Measurements from ENCODE around the gene ABCC3. TPM values are rescaled to one million over a fixed set of nuclear protein-coding genes. Genes with fewer than 3 reads are reported as not detected.

The ABCC3 gene
- total and polyA plus RNA-seq, 2 donors (not counting 3 experiments of a cell fraction or from before 2014, with no cell fraction given): 1.1 to 2.6 TPM

DNA sequence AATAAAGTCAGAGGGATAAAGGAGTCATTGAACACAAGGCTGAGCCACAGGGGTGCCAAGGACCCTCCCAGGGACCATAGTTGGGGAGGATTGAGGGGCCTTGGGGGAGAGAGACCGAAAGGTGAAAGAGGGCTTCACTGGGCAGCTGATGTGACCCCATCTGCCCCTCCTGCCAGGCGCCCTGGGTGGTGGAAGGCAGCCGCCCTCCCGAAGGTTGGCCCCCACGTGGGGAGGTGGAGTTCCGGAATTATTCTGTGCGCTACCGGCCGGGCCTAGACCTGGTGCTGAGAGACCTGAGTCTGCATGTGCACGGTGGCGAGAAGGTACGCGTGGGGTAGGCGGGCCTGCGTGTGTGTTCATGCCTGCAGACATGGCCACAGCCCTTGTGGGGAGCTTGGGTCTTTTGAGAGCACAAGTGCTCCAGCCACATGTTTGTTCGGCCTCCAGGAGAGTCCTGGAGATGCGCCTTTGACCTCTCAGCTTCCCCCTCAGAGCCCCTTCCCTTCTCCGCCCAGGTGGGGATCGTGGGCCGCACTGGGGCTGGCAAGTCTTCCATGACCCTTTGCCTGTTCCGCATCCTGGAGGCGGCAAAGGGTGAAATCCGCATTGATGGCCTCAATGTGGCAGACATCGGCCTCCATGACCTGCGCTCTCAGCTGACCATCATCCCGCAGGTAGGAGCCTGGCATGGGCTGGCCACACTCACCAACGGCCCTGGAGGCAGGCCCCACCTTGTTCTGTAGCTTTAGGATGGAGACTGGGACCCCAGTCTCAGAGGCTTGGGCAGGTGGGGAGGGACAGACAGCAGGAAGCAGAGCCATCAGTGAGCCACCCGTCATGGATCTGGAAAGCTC, 49.0 kb downstream of the ABCC3 start:
- TF ChIP-seq GATA2 (IDR thresholded peaks at IDR 0.05; ENCODE audit: insufficient read depth, insufficient read length, low read depth, low read length): no peak
- TF ChIP-seq MAX (IDR thresholded peaks at IDR 0.05; ENCODE audit: insufficient read depth, insufficient read length): no peak
- TF ChIP-seq JUN (IDR thresholded peaks at IDR 0.05; ENCODE audit: borderline replicate concordance, insufficient read depth, insufficient read length, low read depth): no peak
- no peak for TF ChIP-seq EZH2 (IDR thresholded peaks at IDR 0.05; ENCODE audit: borderline replicate concordance, low read depth, low read length, severe bottlenecking)
- no peak for TF ChIP-seq POLR2A (IDR thresholded peaks at IDR 0.05; ENCODE audit: low read depth, low read length)
- TF ChIP-seq POLR2AphosphoS5 (IDR thresholded peaks at IDR 0.05; ENCODE audit: insufficient read depth, low read depth, low read length): no peak
- TF ChIP-seq MYC (IDR thresholded peaks at IDR 0.05; ENCODE audit: low read depth, low read length): no peak
- no peak for TF ChIP-seq FOS (IDR thresholded peaks at IDR 0.05; ENCODE audit: borderline replicate concordance, insufficient read depth, low read length)
- TF ChIP-seq, protein P1, sequence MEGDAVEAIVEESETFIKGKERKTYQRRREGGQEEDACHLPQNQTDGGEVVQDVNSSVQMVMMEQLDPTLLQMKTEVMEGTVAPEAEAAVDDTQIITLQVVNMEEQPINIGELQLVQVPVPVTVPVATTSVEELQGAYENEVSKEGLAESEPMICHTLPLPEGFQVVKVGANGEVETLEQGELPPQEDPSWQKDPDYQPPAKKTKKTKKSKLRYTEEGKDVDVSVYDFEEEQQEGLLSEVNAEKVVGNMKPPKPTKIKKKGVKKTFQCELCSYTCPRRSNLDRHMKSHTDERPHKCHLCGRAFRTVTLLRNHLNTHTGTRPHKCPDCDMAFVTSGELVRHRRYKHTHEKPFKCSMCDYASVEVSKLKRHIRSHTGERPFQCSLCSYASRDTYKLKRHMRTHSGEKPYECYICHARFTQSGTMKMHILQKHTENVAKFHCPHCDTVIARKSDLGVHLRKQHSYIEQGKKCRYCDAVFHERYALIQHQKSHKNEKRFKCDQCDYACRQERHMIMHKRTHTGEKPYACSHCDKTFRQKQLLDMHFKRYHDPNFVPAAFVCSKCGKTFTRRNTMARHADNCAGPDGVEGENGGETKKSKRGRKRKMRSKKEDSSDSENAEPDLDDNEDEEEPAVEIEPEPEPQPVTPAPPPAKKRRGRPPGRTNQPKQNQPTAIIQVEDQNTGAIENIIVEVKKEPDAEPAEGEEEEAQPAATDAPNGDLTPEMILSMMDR (IDR thresholded peaks at IDR 0.05; ENCODE audit: extremely low read depth in 1 of 2, insufficient read depth in 1 of 2, low read depth in 1 of 2, low read length in 2 of 2): no peak
- Histone ChIP-seq H3K36me3 (ENCODE audit: control insufficient read depth in 2 of 2, extremely low read depth in 1 of 2, insufficient read depth in 2 of 2, low read length in 2 of 2) (no peaks in the 10 kb centered on the region), H3K4me3 (replicated peaks in 1 of 3; ENCODE audit: insufficient read depth in 1 of 3, low read depth in 1 of 3, low read length in 3 of 3) (no peak overlapping the region), H2AFZ (ENCODE audit: low read depth, low read length) (no peak overlapping the region), H3K9ac (replicated peaks; ENCODE audit: extremely low read depth, insufficient read depth, low read length) (no peak overlapping the region), H3K4me1 (ENCODE audit: control insufficient read depth, extremely low read depth, insufficient read depth, low read length) (peaks cover 3% of the 10 kb centered on the region), H3K9me1 (replicated peaks; ENCODE audit: control insufficient read depth, extremely low read depth, insufficient read depth, low read length) (no peaks in the 10 kb centered on the region), H4K20me1 (replicated peaks; ENCODE audit: control insufficient read depth, extremely low read depth, insufficient read depth, low read length) (no peaks in the 10 kb centered on the region), H3K27ac (ENCODE audit: insufficient read depth, low read depth, low read length) (no peak overlapping the region), H3K79me2 (ENCODE audit: control insufficient read depth, insufficient read depth, low read length) (no peaks in the 10 kb centered on the region), H3K27me3 (ENCODE audit: control insufficient read depth in 2 of 2, insufficient read depth in 2 of 2, low read length in 2 of 2) (no peaks in the 10 kb centered on the region), H3K9me3 (replicated peaks; ENCODE audit: control insufficient read depth, insufficient read depth, low read length) (no peaks in the 10 kb centered on the region), H3K4me2 (ENCODE audit: insufficient read depth, low read length) (no peak overlapping the region)
- dilution Hi-C loops (cut with MboI; ENCODE audit: extremely low pct_ligation_motif_present, low sequenced_read_pairs) (no loop called here), intact Hi-C loops (cut with micrococcal nuclease) (no loop called here)
- BruUV-seq (replicated peaks): no TSS peak
- FAIRE-seq (no peak), DNase-seq (ENCODE audit: low read depth, low spot score) (no peak)
- CTCF ChIA-PET: interaction anchor here (0.8 to 7.9 kb wide), 7 partner anchors 11 to 133 kb away, joined by 3 to 105 read pairs (median 15); no protein-coding TSS in a partner anchor
- POLR2A ChIA-PET: no interaction called here

All from endothelial cell of umbilical vein (primary cell).